ENCODE results near the gene SAMD11.
"Not testable (repeated sequence)": the region's sequence is repeated elsewhere in the genome, so short reads cannot be mapped to it uniquely, and the experiment has no call there.

Gene SAMD11

DNA sequence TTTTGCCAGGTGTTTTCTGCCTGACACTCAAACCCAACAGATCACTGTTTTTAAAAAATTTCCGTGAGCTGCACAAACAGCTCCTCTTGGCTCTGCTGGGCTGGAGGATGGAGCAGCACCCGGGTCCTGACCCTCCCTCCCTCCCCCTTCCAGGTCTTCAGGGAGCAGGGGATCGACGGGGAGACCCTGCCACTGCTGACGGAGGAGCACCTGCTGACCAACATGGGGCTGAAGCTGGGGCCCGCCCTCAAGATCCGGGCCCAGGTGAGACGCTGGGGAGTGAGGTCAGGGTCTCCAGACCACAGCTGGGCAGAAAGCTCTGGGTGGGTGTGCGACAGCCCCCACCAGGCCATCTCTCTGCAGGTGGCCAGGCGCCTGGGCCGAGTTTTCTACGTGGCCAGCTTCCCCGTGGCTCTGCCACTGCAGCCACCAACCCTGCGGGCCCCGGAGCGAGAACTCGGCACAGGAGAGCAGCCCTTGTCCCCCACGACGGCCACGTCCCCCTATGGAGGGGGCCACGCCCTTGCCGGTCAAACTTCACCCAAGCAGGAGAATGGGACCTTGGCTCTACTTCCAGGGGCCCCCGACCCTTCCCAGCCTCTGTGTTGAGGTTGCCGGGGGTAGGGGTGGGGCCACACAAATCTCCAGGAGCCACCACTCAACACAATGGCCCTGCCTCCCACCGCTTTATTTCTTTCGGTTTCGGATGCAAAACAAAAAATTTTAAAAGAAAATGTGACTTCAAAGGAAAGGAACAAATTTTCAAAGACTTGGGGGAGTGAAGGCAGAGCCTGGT, 20.0 kb downstream of the SAMD11 start:
- DNase-seq = no peak

GRCh38 chr1:944341-945325, 20.9 kb downstream of the SAMD11 start:
- no peak for DNase-seq

DNA sequence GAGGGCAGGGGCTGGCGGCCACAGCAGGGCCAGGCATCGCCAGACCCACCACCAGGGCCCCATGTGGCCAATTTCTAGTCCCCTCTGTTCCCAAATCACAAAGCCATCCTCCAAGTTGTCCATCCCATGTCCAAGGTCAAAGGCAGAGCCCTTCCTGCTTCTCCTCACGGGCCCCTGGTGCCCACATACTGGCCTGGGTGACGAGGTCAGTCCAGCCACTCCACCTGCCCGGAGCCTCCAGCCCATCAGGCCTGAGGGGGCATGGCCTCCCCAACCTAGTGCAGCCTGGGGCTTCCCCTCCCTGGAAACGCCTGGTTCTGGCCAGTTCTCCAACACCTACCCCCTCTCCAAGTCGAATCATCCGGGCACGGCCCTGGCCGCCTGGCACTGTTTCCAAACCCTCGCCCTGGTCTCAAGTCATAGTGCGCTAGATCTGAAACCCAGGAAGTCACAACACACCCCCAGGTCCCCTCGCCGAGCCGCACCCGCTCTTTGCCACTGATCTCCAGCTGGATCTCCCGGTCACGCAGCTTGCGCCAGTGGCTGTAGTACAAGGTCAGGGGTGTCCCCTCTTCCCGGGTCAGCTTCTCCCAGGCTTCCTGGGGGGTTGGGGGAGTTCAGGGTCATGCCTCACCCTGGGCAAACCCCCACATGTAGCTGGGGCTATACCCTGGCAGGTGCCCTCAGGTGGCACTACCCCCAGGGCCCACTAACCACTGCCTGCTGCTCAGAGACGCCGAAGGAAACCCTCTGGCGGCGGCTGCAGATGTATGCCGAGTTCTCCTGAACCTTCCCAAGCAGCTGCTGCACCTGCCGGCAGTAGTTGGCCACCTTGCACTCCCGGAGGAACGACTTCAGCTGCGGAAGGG, 22.2 kb downstream of the SAMD11 start:
- DNase-seq = no peak

DNA sequence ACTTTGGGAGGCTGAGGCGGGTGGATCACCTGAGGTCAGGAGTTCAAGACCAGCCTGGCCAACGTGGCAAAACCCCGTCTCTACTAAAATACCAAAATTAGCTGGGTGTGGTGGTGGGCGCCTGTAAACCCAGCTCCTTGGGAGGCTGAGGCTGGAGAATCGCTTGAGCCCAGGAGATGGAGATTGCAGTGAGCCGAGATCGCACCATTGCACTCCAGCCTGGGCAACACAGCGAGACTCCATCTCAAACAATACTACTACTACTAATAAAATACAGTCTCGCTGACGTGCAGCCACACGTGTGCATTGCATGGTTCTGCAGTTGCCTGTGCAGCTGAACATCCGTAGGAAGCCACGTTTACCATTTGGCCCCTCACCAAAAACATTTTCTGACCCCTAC, 23.1 kb downstream of the SAMD11 start:
- DNase-seq = not testable (repeated sequence)

DNA sequence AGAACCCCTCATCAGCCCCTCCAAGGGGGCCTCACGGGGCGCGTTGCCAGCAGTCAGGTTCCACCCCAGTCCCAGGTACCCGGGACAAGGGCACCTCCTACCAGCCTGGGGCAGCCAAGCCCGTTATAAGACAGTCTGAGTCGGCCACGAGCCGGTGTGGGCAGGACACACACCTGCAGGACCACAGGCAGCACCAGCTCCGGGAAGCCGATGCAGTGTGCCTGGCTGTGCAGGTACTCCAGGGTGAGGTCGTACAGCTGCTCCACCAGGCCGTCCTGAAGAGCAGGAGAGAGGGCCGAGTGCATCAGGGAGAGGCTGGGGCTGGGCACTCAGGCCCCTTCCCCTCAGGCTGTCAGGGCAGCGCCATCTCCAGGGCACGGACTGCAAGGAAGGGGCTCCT, 24.2 kb downstream of the SAMD11 start:
- no peak for DNase-seq

- no peak for DNase-seq
These were observed 26.5 kb downstream of the SAMD11 start for GRCh38 chr1:950268-950667.

GRCh38 chr1:950881-951280, 27.2 kb downstream of the SAMD11 start:
- DNase-seq = no peak

DNA sequence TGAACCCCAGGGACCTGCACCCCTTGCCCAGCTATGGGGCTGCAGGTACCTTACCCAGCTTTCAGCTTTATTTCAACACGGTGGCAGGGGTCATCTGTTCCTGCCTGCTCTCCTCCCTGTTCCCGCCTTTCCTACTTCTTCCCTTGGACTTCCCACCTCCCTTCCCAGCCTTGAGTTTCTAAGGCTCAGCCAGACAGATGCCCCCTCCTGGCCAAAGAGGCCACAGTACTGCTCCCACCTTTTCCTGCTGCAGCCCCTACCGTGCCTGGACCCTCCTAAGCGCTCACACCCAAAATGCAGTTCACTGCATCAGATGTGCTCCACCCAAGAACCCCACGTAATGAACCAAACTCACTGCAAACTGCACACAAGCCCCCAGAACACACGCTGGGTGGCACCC, 27.6 kb downstream of the SAMD11 start:
- DNase-seq = no peak

DNA sequence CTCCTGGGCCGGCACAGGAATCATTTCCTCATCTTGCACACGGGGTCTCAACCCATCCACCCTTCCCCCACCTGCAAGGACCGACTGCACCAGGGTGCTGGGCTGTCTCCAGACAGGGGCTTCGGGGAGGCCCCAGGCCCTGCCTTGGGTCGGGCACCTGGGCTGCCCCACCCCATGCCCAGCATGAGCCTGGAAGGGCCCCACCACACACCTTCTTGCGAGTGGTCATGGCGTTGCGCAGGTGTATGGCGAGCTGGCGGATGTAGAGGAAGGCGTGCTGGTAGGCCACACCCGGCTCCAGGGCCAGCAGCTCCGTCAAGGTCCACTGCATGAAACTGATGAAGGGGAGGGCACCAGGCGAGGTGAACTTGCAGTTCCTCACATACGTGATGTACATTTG, 28.5 kb downstream of the SAMD11 start:
- DNase-seq = no peak

DNA sequence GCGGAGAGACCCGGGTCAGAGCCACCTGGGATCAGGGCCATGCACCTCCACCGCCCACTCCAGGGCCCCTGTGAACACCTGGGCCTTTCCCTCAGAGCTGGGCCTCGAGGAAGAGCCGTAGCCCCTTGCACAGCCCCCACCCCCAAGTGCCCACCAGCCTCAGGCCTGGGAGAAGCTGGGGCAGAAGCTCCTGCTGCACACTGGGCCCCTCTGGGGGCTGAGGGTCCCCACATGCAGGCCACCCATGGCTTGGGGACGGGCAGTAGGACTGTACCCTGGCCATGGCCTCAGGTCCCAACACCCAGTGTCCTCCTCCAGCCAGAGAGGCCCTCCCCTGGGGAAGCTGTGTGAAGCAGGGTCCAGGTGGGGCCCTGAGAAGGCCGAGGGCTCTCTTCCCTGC, 28.9 kb downstream of the SAMD11 start:
- DNase-seq = no peak

- no peak for DNase-seq
These were observed 30.0 kb downstream of the SAMD11 start for GRCh38 chr1:953524-954320.

DNA sequence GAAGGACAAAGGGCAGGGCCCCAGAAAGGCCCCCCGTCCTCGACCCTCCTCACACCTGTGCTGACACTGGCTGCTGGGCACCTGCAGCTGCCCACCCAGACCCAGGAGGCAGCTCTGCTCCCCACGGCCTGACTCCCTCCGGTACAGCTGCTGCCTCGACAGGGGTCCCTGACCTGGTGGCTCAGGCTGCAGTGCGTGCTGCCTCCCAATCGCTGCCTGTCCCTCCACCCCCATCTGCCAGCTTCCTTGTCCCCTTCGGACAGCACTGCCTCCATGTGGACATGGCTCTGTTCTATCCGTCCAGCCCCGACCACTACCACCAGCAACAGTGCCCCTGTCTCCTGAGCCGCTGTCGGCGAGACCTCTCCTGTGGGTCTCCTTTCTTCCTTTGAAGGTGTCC, 31.2 kb downstream of the SAMD11 start:
- no peak for DNase-seq

DNA sequence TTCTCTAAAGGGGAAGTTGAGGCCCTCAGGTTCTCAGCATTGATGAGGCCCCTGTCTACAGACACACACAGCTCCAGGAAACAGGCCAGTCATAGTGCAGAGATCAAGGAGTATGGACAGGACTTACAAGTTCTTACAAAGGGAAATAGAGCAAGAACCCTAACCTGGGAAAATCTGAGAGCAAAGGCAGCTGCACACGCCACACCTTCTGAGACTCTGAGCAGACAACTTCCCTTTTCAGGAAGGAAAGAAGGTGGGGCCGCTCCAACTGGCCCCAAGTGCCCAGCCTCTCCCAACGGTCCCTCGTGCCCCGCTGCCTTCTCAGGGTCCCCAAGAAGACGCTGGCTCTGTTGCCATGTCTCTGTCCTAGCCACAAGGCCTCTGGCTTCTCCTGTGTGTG, 31.8 kb downstream of the SAMD11 start:
- no peak for DNase-seq

DNA sequence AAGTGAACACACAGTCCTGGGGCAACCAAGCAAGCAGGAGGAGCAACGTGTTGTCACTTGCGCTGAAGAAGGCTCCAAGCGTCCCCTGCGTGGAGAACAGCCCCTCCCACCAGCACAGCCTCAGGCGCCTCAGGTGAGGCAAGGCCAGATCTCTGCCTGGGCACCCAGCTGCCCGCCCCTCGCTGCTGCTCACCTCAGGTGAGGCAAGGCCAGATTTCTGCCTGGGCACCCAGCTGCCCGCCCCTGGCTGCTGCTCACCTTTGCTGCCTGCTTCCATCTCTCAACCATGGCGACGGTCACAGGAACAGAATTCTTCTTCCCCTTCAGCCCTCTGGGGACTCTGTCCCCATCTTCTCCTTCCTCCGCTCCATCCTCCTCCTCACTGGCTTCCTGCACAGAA, 32.9 kb downstream of the SAMD11 start:
- DNase-seq = no peak

DNA sequence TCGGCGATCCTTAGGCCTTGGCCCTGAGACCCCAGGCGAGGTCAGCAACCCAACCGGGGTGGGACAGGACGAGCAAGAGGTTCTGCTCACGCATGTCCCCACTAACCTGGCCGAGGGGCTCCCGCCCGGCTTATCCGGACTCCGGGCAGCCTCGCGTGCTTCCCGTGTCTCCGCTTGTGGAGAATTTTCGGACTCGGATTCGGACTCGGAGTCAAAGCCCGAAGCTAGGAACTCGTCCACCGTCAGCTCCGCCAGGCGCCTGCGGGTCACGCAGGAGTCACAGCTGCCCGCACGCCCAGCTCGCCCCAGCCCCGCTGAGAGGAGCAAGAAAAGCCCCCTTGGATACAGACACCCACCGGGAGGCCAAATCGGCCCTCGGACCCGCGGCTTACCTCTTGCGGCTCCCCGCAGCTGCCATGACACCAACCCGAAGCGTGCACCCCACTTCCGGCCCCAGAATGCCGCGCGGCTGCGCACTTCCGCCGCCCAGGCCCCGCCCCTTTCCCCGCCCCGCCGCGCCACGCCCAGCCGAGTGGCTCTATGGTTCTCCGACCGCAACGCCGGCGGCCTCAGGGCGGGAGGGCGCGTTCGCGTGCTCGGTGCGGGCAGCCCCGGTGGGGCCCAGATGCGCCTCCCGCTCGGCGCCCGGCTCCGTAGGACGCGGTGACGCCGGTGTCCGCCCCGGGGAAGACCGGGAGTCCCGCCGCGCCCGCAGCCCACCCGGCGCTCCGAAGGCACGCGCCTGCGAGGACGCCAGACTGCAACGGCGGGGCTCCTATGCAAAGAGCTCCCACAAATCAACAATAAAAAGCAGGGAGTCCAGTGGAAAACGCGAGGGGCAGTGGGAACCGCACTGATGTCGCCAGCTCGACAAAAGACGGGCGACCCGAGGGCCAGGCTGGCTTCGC, 35.4 kb downstream of the SAMD11 start, which contains the start of gene NOC2L:
Gene NOC2L, minus strand, starts transcription at position 434 of the 908 bp plus-strand sequence. Its CDS starts 16 bp downstream, at position 418.
- peak; percentile 35 to 97 (median 86) for DNase-seq

- DNase-seq = no peak
These were observed 36.1 kb downstream of the SAMD11 start for GRCh38 chr1:959731-960362.

DNA sequence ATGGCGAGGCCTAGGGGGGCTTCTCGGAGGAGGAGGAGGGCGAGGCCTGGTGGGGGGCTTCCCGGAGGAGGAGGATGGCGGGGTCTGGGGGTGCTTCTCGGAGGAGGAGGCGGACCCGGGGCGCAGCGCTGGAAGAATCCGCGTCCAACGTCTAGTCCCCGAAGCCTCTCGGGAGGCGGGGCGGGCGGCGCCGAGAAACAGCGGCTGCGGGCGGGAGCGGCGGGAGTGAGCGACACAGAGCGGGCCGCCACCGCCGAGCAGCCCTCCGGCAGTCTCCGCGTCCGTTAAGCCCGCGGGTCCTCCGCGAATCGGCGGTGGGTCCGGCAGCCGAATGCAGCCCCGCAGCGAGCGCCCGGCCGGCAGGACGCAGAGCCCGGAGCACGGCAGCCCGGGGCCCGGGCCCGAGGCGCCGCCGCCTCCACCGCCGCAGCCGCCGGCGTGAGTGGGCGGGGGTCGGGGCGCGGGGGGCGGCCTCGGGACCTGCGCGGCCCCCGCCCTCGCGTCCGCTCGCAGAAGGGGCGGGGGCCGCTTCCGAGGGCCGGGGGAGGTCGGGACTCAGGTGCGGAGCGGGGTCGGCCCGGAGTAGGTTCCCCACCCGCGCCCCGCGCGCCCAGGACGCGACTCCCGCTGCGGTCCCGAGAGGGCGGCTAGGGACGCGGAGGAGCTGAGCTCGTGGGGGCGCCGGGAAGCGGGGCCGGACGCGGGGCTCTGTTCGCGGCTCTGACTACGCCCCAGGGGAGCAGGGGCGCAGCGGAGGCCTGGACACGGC, 36.8 kb downstream of the SAMD11 start, which contains the start of gene KLHL17:
Gene KLHL17, plus strand, starts transcription at position 222 of the 769 bp plus-strand sequence. Its CDS starts 110 bp downstream, at position 332.
- peak in 43 of 56 donors; percentile 4 to 77 (median 31) for DNase-seq
